Endometrial microvascular endothelial cells (primary cell): Measurements from ENCODE around the gene STK32B. TPM values are rescaled to one million over a fixed set of nuclear protein-coding genes. Genes with fewer than 3 reads are reported as not detected.

Experiments used
- in situ Hi-C: cut with HindIII; loops from 2 replicates; pipeline ENCODE4 v1.10.0; 2017; ENCODE audit warnings: low sequenced_read_pairs, low pct_unique_long_range_greater_than_20kb; ENCODE audit errors: inconsistent ontology term
- total RNA-seq: library from RNA; depleted of rRNA; stranded (reverse); fragments of >200 nt; gene quantifications from one replicate; pipeline ENCODE4 v1.2.3, GENCODE V29; 2015; ENCODE audit errors: inconsistent ontology term

Gene STK32B
- total RNA-seq, 1 donor from 2014 or later: 9.5 TPM

DNA sequence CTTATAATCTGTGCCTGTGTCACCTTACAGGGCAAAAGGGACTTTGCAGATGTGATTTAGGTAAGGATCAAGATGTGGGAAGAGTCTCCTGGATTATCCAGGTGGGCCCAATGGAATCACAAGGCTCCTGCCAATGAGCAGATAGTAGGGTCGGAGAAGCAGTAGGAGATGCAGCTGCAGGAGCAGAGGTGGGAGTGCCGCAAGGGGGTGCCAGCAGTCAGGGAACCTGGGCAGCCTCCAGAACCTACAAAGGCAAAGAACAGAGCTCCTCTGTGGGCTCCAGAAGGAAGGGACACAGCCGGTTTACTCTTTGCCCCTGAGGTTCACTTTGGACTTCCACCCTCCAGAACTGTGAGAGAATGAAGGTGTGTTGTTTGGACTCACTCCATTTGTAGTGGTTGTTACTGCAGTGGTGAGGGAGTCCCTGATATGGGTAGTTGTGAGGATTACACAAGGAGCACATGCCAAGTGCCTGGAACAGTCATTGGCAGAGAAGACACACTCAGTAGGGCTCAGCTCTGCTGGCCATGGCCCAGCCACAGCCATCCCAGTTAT lies 338.6 kb downstream of the STK32B start:
- in situ Hi-C loops: no loop called here

DNA sequence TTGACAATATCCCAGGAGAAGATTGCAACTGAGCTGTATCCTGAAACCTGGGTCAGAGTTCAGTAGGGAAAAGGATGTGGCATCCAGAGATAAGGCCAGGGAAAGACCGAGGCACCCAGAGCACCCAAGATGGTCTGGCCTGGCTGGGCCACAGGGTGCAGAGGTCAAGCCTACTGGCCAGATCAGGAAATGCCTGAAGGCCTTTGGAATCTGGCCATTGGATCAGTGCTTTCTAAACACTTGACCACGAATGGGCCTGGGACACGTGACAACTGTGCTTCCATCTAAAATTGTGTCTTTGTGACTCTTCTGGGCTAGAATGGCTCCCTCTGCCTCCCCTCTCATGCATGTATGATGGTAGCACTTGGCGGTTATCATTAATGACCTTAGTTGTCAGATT lies 340.2 kb downstream of the STK32B start:
- in situ Hi-C loops: no loop called here

DNA sequence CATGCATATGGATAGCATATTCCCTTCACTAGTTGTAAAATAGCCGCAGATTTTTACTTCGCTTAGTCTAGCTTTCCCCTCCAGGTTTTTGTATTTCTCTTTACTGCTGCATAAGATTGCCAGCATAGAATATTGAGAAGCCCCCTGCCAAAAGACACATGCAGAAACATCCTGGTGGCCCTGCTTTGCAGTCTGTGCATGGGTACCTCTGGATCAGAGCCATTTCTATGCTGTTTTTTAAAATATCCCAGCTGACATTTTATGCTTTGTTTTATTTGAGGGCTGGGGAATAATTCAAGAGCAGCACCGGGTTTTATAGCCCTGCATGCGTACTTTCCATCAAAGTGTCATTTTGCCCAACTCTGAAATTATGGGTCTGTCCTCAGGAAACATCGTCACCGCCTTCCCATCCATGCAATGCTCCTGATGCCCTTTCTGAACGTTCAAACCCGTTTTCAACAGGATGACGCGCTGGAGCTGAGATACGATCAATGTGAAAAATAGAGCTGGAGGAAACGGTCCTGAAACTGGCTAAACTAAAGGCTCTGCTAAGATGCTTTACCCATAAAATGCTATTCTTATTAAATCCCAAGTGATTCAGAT lies 342.7 kb downstream of the STK32B start:
- in situ Hi-C loops: no loop called here

DNA sequence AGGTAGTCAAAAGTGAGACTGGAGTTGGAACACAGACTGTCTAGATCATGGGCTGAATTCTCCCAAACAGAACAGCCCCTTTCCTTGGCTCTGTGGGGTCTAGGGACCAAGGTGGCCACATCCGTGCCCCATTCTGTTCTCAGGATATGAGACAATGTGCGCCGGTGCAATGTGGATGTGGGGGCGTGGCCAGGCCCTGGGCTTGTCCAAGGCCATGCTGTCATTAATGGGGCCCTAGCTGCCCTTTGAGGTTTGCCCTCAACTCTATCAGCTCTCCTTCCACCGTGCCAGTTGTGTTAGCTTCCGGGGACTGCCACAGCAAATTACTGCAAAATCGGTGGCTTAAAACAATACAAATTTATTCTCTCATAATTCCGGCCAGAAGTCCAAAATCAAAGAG lies 344.5 kb downstream of the STK32B start:
- in situ Hi-C loops: no loop called here

DNA sequence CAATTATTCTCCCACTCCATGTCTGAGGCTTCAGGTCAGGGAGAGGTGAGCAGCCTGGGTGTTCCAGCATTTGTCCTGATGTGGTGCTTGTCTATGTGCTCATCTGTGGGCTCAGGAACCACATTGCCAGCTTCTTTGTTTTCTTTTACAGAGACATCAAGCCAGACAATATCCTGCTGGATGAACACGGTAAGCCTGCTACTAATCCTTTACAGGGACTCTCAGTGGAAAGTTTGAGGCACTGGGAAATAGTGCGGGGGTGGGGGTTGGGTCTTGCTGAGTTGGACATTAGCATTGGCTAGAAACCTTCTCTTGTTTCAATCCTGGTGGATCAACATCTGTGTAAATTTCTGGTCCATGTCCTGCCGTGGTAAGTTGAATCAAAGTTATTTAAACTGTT lies 346.8 kb downstream of the STK32B start:
- in situ Hi-C loops: no loop called here

DNA sequence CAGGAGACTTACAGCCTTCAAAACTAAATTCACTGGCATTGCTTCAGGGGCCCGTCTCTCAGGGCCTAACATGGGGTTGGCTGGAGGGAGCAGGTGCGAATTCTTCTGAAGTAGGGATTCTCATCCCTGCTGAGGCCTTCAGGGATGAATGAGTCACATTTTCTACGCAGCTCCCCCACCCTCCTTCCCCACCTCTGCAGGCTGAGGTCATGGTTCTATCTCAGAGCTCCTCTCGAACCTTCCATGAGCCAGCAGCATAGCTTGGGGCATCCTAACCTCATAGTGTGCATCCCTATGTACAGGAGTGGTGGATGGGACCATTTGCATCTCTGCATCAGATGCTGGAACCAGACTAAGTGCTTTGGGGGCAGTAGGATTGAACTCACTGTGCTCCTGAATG lies 347.8 kb downstream of the STK32B start:
- in situ Hi-C loops: no loop called here

DNA sequence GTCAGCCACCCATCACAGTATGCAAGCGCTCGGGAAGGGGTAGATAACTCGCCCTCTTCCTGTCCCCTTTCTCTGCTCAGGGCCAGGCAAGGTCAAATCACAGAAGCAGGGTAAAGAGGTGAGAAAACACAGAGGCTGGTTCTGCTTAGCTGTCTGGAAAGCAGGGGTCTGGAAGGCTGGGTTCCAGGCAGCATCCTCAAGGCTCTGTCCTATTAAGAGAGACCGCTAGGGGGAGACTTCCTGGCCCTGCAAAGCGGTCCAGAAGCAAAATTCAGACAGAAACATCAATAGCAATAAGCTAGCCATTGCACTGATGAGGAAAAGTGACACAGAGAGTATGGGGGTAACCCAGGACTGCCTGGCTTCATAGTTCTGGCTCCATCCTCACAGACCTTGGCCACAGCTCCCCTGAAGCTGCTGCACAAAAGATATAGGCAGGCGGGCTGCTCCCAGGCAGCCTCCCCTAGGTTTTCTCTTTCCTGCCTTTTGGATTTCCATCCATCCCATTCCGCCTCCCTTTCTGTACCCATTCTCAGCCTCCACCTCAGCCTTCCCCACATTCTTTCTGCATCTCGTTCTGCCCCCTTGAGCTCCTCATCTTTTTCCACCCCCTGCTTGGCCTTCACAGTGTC lies 348.6 kb downstream of the STK32B start:
- in situ Hi-C loops: no loop called here

DNA sequence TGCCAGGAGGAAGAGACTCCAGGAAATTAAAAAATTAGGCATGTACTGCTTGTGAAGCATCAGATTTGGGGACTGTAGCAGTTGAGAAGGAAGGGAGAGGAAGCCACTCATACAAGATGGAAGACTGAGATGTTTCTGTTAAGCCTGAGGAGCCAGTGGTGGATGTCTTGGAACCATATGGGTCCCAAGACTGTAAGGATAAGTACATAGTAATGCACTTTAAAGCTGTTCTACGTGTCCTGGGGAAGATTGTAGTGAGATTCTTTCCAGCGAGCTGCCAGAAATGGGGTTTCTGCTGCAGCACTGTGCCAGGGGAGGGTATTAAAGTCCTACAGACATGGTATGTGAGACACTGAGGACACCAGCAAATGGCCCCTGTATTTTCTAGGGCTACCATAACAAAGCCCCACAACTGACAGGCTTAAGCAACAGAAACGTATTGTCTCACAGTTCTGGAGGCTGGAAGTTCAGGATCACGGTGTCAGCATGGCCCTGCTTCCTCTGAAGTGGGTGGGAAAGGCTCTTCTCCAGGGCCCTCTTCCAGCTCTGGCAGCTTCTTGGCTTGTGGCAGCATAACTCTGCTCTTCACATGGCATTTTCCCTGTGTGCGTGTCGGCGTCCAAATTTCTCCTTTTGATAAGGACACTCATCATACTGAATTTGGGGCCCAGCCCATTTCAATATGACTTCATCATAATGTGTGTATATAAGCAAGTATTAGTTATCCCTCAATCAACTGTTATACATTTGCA lies 352.6 kb downstream of the STK32B start:
- in situ Hi-C loops: no loop called here

DNA sequence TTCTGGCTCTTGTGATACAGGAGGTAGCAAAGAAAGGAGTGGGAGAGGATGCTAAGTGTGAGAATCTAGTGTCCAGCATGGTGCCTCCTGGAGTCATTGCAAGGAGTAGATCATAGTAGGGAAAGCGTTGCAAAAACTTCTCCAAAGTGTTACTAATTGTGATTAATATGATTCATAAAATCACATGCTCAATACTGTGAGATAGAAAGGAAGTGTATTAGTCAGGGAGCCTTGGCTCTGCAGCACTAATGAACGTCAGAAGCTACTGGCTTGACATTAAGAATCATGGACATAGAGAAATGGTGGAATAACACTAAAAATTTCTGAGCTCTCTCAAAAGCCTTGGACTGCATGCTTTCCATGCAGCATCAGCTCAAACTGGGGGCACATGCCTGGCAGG lies 358.0 kb downstream of the STK32B start:
- in situ Hi-C loops: no loop called here

DNA sequence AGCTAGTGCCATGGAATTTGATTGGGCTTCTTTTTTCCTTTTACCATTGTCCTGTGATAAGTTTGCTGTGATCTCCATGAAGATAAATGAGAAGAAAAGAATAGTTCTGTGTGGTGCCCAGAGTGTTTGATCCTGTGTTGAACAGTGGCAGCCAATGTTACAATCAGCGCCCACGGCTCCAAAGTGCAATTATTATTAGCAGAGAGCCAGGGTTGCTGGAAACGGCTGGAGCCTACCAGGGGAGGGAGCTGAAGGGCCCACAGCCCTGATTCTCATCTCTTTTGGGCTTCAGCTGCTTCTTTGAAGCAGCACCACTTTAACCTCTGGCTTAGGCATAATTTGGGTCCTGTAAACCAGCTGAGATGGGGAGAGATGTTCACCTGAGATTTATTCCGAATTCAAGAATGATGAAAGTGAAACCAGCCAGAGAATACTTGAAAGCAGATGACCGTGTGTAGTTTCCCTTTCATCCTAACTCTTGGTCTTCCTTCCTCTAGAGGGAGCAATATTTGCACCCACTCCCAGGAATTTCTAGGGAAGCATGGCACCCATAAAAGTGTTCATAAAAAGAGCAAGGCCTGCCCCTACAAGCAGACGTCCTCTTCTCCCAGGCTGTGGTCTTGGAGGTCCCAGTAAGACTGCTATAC lies 358.8 kb downstream of the STK32B start:
- in situ Hi-C loops: no loop called here

DNA sequence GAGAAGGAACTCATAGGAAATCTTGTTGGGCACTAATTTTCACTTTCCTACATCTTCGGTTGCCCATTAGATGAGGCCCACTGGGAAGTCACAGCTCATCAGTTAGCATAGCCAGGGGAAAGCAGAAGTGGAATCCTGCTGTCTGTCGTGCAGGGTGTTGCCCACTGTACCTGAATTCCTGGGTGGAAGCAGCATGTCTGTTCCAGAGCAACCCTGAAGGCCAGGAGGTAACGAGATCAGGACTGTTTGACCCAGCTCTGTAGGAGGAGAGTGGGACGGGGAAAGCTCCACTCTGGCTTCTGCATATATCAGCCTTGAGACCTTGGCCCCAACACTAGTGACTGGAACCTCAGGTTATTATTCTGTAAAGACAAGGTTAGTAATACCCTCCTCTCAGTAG lies 361.0 kb downstream of the STK32B start:
- in situ Hi-C loops: no loop called here

DNA sequence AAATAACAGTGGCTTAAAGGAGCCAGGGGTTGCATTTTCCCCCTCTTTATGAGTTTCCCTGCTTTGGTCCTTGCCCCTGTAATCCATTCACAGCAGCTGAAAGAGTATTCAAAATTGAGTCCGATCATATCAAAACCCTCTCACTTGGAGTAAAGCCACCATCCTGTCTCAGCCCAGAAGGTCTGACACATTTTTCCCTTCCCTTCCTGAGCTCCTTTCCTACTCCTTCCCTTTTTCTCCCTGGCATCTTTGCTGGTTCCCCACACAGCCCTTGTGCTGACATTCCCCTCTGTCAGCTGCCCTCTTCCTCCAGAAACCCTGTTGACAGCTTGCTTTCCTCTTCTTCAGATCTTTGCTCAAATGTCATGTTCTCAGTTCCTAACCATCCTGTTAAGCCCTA lies 361.5 kb downstream of the STK32B start:
- in situ Hi-C loops: no loop called here

DNA sequence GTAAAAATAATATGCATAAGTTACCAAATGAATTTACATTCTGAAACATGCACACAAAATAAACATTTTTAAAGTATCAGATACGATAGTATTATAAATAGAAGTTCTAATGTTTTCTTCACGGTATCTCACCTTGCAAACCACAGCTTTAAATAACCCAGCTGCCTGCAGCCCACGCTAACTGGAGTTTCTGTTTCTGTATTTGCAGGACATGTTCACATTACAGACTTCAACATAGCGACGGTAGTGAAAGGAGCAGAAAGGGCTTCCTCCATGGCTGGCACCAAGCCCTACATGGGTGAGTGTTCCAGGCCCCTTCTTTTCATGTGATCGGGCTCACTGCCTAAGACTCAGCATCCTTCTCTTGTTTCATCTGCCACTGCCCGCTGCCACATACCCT lies 365.4 kb downstream of the STK32B start:
- in situ Hi-C loops: no loop called here

DNA sequence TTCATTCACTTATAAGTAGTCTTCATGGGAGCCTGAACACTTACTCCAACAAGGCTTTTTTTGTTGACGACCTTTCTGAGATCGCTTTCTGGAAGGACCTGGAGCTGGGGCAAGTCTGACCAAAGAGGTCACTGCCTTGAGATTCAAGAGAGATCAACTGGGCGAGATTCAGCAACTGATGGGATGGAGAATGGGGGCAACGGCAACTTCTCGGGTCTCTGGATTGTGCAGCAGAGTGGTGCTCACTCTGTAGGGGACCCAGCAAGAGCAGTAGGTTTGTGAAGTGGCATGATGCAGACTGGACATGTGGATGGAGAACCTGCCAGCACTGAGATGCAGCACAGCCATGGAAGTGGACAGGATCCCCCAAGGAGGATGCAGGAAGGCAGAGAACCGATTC lies 369.0 kb downstream of the STK32B start:
- in situ Hi-C loops: no loop called here

DNA sequence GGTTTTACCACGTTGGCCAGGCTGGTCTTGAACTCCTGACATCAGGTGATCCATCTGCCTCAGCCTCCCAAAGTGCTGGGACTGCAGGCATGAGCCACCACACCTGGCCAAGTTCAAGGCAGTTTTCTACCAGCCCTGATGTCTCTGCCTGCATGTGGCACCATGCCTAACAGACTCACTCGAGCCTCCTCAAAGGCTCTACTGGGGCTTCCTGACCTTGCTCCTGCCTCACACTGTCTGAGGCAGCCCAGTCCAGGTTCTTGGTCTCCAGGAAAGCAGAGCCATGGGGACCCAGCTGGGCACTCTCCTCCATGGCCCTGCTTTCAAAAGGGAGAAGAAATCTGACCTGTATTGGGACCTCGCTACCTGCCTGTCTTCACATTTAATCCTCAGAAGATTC lies 370.1 kb downstream of the STK32B start:
- in situ Hi-C loops: no loop called here

DNA sequence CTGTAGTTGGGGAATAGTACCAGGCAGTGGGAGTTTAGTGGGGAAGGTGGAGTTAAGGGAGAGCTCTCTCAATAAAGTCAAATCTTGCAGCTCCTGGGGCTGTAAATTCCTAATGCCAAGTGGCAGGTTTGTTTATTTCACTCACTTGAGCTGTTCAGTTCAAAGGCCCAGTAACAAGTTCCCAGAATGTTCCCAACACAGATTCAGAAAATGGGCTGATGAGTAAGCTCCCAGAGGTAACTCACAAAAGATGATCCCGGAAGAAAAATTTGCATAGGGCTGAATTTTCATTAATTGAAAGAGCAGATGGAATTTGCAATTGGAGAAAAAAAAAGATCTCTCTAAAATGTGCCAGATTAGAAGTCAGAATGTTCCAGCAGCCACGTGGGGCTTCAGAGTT lies 370.9 kb downstream of the STK32B start:
- in situ Hi-C loops: no loop called here

DNA sequence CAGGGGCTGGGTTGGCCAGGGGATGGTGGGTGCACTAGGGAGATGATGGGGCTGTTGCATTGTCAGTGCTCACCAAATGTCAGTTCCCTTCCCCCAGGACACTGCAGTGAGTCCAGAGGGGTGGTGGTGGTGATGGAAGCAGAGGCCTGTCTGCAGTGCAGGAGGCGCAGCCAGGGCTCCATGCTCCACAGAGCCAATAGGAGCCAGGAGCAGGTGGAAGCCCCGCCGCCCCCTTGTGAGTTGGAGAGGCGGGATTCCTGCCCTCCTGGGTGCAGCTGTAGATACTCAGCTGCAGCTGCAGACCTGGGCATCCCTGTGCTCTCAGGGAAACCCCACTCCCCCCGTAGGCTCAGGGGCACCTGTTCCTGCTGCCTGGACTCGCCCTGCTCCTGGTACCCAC lies 372.4 kb downstream of the STK32B start:
- in situ Hi-C loops: no loop called here

DNA sequence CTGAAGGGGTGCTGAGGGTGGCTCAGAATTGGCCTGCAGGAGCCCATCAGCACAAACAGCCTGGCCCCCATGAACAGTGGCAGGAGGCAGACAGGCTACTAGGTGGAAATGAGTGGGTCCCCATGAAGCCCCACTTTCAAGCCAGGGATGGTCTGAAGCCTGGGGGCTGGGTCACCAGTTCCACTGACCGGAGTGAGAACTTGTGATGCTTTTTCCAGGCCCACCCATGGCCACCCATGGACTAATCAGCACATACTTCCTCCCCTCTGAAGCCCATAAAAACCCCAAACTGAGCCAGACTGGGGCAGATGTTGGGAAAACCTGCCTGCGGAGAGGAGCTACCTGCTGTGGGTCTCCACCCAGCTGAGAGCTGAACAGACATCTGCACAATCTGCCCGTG lies 372.9 kb downstream of the STK32B start:
- in situ Hi-C loops: no loop called here

DNA sequence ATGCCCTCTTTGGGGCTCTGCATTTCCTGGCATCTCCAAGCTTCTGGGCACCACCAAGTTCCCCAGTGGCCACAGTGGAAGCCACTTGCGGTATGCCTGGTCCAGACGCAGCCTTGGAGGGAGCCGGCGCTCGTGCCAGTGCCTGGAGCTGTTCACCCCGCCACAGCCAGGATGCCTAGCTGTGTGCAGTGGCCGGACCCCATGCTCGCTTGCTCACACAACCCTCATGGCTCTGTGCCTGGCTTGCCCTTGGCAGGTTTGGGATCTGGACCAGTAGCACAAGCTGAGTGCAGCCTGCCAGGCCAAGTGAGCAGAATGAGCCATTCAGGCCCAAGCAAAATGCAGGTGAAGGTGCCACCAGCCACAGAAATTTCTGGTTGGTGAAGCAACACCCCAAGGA lies 373.6 kb downstream of the STK32B start:
- in situ Hi-C loops: no loop called here

DNA sequence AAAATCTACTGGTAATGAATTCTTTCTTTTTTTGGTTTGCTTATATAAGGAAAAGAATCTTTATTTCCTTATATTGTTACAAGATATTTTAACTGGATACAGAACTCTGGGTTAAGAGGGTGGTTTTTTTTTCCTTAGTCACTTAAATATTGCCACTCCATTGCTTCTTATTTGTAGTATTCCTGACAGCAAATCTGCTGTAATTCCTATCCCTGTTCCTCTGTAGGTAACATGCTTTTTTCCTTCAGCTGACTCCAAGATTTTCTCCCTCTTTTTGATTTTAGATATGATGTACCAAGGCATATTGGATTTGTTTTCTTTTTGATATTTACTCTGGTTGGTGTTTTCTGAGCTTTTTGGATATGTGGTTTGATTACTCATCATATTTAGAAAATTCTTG lies 378.5 kb downstream of the STK32B start:
- in situ Hi-C loops: no loop called here
